ENCODE results near the gene TMPRSS6. TPM values are rescaled to one million over a fixed set of nuclear protein-coding genes. Genes with fewer than 3 reads are reported as not detected.
A peak's percentile ranks its signal among the peaks of the same experiment; 100 is the strongest.

Gene TMPRSS6
- total and polyA plus RNA-seq, 2 of the 13 experiments (the other 11 are each of a cell fraction or from before 2014, with no cell fraction given) = 4.2 to 4.8 TPM

- TF ChIP-seq NR2F1 (CRISPR knock-in tag; IDR thresholded peaks at IDR 0.05) (peak; percentile 67 to 81), ATF3 (CRISPR knock-in tag; IDR thresholded peaks at IDR 0.05) (0 out of 2 replicates have a peak, but pooled peaks have one; percentile 19), ZNF605 (CRISPR knock-in tag; IDR thresholded peaks at IDR 0.05) (0 out of 2 replicates have a peak, but pooled peaks have one; percentile 40), LCORL (IDR thresholded peaks at IDR 0.05) (no peak), LCORL (CRISPR knock-in tag; IDR thresholded peaks at IDR 0.05) (peak; percentile 60), NR3C1 (CRISPR knock-in tag; IDR thresholded peaks at IDR 0.05) (no peak), ZFP90 (CRISPR knock-in tag; IDR thresholded peaks at IDR 0.05; ENCODE audit: borderline replicate concordance) (no peak), ELF1 (CRISPR knock-in tag; IDR thresholded peaks at IDR 0.05) (peak; percentile 29; the same call in 1 of the 2 replicates), ZNF280D (CRISPR knock-in tag; IDR thresholded peaks at IDR 0.05) (peak; percentile 38; the same call in 1 of the 2 replicates), PBX2 (CRISPR knock-in tag; IDR thresholded peaks at IDR 0.05) (no peak), AHDC1 (CRISPR knock-in tag; IDR thresholded peaks at IDR 0.05; ENCODE audit: borderline replicate concordance) (peak; percentile 54; the same call in 1 of the 2 replicates), BCLAF1 (IDR thresholded peaks at IDR 0.05) (no peak), ZFY (CRISPR knock-in tag; IDR thresholded peaks at IDR 0.05) (no peak; the same call in 1 of the 2 replicates), ZNF430 (CRISPR knock-in tag; IDR thresholded peaks at IDR 0.05) (peak; percentile 64; the same call in 1 of the 2 replicates), MBNL3 (CRISPR knock-in tag; conservative IDR thresholded peaks at IDR 0.05) (no peak)
Observed at GRCh38 chr22:37033605-37034430, 75.7 kb downstream of the TMPRSS6 start (continued).
